NCI-H1694 treated with DMSO at 0.1 percent for 48 hours (cell line): Measurements from ENCODE around the gene COMT.
A peak's percentile ranks its signal among the peaks of the same experiment; 100 is the strongest.

Experiments used
- DNase-seq: peaks from one replicate; lab custom pipeline; 2025; lab: John Stamatoyannopoulos, UW

Gene COMT

GRCh38 chr22:19982991-19983578 lies 41.5 kb downstream of the COMT start:
- DNase-seq: no peak

DNA sequence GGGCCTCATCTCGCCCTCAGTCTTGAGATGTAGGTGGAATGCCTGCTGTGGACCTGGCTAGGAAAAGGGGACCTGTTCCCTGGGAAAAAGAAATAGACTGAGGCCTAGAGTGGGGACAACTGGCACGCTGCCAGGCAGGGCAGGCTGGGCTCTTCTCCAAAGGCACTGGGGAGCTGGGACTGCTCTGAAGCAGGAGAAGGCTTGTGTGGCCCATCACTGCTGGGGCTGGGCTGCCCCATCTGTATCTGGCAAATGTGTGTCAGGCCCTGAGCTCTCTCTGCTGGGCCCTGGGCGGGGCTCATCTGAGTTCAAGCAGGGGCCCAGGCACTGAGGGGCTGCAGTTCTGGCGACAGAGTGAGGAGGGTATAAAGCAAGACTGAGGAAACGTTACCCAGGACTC lies 42.2 kb downstream of the COMT start:
- peak; percentile 9 for DNase-seq

DNA sequence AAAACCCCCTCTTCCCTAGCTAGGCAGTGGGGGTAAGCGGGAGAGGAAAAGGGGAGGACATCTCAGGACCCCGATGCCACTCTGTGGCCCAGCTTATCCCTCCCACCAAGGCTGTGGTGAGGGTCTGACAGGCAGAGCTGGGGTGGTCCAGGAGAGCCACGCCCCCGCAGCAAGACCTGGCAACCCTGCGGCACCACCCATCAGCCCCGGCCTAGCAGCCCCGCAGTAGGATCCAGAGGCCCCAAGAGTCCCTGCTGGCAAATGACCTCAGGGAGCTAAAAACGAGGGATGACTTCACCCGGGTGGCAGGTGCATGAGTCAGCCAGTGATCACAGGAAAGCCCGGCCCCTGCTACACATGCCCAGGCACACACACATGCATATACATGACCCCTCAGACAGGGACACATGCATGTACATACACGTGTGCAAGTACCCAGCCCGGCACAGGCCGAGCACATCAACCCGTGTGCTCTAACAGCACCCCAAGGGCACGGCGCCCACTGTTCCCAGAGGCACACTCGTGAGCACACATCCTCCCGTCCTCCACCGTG lies 42.7 kb downstream of the COMT start:
- peak; percentile 49 for DNase-seq

DNA sequence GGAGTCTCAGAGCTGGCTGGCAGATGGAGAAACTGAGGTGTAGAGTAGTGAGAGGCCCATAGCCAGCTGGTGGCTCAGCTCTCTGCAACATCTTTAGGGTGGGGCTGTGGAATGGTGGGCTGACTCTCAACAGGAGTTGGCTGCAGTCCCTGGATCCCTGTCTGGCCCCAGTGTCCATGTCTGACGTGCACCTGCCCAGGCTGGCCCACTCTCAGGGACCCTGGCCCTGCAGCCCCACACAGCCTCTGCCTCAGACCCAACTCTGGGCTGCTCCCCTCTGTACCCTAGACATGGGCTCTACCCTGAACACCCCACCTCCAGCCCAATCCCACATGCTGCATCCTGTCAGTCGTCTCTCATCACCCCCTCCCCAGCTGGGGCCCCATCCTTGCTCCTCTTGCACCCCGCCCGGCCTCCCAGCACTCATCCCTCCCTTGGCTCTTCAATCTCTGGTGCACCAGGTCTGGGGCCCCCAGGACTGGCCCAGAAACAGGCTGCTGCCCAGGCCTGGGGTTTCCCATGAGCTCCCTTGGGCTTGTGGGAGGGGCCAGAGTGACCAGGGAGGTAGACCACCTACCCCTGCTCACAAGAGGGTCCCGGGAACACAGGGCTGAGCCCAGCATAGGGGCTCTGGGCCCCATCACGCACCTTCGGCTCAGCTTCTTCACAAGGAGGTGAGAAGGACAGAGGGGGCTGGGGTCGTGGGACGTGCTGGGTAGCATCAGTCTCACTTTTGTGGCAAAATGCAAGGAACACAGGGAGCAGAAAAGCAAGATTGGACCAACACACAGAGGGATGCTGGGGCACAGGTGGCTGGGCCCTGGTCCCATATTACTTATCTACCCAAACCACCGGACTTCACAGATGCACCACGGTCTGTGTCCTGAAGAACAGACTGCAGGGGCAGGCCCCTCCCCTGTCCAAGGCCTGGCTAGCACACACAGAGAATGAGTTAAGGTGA lies 43.6 kb downstream of the COMT start:
- DNase-seq: no peak

DNA sequence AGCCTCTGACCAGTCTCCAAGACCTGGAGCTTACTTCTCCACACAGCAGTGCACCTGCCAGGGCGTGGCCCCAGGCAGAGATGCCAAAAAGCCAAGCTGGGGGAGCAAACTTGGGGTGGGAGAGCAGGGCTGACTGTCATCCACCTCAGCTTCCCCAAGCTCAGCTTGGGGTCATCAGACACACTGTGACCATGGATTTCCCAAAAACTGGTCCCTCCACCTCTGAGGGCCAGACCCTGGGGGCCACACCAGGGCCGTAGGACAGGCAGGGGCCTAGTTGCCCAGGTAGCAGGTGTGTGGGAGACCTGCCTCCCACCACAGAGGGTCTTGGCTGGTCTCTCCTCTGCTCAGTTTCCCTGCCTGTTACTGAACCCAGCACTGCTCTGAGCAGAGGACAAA lies 44.4 kb downstream of the COMT start:
- DNase-seq: no peak

DNA sequence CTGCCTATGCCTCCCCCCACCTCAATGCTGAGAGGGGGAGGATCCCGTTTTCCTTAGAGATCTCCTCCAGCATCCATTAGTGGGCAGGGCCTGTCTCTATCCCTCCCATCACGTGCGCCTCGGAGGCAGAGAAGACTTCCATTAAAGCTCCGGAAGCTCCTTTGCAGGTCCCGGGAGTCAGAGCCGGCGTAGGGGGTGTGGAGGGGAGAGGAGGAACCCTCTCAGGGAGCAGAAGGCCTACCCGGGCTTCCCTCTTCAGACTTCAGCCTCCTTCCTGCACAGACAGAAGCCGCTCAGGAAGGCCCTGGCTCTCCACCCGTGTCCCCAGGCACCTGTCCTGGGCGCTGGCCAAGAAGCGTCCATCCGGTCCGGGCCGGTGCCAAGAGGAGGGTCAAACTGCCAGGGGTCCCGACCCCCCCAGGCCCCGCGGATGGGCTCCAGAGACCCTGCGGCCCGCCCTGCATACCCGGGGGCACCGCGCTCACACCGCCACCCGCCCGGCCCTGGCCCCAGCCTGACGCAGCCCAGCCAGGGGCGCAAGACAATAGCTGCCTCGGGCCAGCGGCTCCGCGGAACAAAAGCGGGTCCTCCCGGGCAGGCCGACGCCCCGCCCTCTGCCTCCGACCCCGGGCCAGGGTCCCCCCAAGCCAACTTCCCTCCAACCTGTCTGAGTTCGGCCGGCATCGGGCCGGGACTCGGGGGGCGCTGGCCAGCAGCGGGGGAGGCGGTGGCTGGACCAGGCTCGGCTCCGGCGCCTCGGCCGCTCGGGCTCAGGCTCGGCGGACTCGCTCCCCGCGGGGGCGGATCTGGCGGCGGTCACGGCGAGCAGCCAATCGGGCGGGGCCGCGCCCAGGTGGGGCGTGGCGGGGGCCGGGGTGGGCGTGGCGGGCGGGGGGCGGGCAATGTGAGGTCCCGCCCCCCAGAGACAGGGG lies 45.1 kb downstream of the COMT start:
- DNase-seq: no peak

- no peak for DNase-seq
Observed at GRCh38 chr22:19987394-19988306, 46.1 kb downstream of the COMT start.

DNA sequence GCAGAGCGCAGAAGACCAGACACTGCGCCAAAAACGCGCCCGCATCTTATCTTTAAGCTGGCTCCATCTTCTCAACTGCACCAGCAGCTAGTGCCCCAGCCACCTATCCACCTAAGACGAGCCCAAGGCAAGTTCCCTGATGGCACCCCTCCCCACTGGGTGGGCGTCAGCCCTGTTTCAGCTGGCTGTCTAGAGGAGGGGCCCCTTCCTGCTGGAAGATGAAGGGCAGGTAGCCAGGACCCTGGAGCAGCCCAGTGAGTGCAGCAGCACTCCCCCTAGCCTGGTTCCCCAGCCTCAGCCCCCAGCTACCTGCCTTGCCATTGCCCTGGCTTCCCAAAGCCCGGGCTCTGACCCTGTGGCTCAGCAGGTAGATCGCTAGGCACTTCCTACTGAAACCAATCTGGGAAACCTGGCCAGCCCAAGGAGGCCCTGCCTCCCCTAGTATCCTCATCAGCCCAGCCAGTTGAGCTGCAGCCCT lies 46.8 kb downstream of the COMT start:
- DNase-seq: no peak

- DNase-seq: no peak
Observed at GRCh38 chr22:19988965-19989724, 47.6 kb downstream of the COMT start.

GRCh38 chr22:19989725-19990067 lies 48.1 kb downstream of the COMT start:
- no peak for DNase-seq

DNA sequence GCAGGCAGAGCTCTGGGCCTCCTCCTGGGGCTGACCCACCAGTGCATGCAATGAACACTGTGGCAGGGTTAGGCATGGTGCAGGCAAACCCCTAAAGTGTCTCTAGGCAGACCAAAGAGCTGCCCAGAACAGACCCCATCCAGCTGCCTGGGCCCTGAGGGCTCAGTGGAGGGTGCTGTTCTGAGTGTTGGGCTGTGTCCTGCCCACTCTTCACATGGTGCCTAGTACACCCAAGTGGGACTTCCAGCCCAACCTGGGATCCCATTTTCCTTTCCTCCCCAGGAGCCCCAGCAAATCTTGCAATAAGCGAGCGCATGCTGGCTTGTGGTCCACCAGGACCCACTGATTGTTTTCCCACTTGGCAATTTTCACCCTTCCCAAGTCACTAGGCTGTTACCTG lies 48.6 kb downstream of the COMT start:
- DNase-seq: no peak

DNA sequence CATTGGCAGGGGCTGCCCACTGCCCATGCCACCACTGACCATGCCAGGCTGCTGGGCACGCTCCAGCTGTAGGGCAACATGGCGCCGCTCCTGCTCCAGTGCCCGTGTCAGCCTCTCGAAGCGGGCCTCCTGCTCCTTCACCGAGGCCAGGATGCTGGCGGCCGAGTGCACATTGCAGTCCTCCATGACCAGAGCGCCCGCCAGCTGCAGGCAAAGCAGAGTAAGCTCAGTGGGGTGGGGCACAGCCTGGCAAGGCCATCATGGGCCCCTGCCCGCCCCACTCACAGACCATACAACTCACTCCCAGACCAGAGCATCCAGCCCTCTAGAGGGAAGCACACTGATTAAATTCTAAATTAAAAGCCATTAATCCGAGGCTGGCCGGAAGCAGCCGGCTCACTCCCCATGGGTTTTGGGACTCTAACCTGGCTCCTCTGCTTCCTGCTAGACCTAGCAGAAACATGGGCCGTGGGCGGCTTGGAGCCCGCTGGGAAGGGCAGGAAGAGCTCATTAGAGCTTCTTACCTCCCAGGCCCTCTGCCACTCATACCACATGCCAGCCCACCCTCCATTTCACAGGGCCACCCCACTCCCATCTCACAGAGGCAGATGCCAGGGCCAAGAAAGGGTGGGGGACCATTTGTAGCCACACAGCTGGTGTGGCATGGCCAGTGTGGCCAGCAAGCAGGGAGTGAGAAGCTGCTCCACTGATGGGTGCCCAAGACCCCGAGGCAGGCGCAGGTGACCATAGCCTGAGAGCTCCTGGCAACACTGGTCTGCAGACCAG lies 49.2 kb downstream of the COMT start:
- no peak for DNase-seq

DNA sequence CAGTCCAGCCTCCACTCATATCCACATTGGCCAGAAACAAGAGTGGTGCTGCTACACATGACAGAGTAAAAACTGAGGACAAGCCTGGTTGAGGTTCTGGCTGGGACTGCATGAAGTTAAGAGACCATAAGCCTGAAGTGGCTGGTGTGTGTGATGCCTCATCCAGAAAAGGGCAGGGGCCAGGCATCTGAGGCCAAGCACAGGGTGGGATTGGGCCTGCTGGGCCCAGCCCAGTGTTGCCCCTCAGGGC lies 49.7 kb downstream of the COMT start:
- no peak for DNase-seq

- no peak for DNase-seq
Observed at GRCh38 chr22:19991645-19992451, 50.3 kb downstream of the COMT start.

- DNase-seq: no peak
Observed at GRCh38 chr22:19992481-19992911, 50.9 kb downstream of the COMT start.

- DNase-seq: no peak
Observed at GRCh38 chr22:19992921-19993355, 51.4 kb downstream of the COMT start.

DNA sequence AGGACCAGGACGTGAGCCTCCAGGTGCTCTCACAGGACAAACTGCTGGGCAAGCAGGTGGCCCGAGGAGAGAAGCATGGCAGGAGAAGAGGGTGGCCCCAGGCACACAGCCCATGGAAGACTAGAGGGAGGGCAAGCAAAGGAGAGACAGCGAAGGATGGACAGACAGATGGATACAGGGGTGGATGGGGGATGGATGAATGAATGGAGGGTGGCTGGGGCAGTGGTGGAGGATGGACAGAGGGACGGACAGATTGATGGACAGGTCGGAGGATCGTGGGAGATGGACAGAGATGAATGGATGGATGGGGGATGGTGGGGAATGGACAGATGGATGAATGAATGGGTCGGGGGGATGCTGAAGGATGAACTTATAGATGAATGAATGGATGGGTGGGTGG lies 52.4 kb downstream of the COMT start:
- no peak for DNase-seq

- no peak for DNase-seq
Observed at GRCh38 chr22:19994851-19995610, 53.5 kb downstream of the COMT start.
